ENCODE results near the gene BRSK2. TPM values are rescaled to one million over a fixed set of nuclear protein-coding genes. Genes with fewer than 3 reads are reported as not detected.

Gene BRSK2
- total and polyA plus RNA-seq, 2 experiments from 2014 or later = 0.11 TPM; not detected in 1

GRCh38 chr11:1451781-1452470 lies 62.2 kb downstream of the BRSK2 start:
- DNase-seq = no peak
- Histone ChIP-seq H3K27ac (no peak overlapping the region), H4K20me1 (ENCODE audit: insufficient read depth) (no peaks in the 10 kb centered on the region), H3F3A (ENCODE audit: insufficient read depth) (no peaks in the 10 kb centered on the region), H3K4me1 (ENCODE audit: insufficient read depth) (no peaks in the 10 kb centered on the region), H2AFZ (no peak overlapping the region), H3K9ac (no peak overlapping the region), H3K4me2 (ENCODE audit: unreplicated experiment) (no peak overlapping the region), H3K9me3 (ENCODE audit: low read depth) (no peaks in the 10 kb centered on the region), H3K9me2 (ENCODE audit: insufficient read depth) (no peaks in the 10 kb centered on the region), H3K36me3 (ENCODE audit: low read depth) (no peaks in the 10 kb centered on the region), H3K79me2 (ENCODE audit: insufficient read depth) (no peaks in the 10 kb centered on the region), H3K4me3 (no peak overlapping the region), H3K27me3 (replicated peaks; ENCODE audit: insufficient read depth) (no peaks in the 10 kb centered on the region)
- in situ Hi-C loops (cut with MboI) = no loop called here
- no peak for TF ChIP-seq EZH2phosphoT487 (IDR thresholded peaks at IDR 0.05; ENCODE audit: insufficient read depth, low read depth)
- TF ChIP-seq EZH2 (IDR thresholded peaks at IDR 0.05; ENCODE audit: insufficient read depth, poor library complexity, severe bottlenecking) = no peak
- WGBS, 2 experiments (ENCODE audit: low coverage in 1 of 2, low lambda C conversion rate in 2 of 2, missing lambda C conversion rate in 2 of 2) = 73 to 74% methylated on average over 27 of the region's 27 CpGs

- Histone ChIP-seq H3K9me2 (ENCODE audit: insufficient read depth) (no peaks in the 10 kb centered on the region), H3K4me3 (no peak overlapping the region), H3K4me2 (ENCODE audit: unreplicated experiment) (no peak overlapping the region), H3F3A (ENCODE audit: insufficient read depth) (no peaks in the 10 kb centered on the region), H3K79me2 (ENCODE audit: insufficient read depth) (no peaks in the 10 kb centered on the region), H2AFZ (no peak overlapping the region), H3K36me3 (ENCODE audit: low read depth) (no peaks in the 10 kb centered on the region), H4K20me1 (ENCODE audit: insufficient read depth) (no peaks in the 10 kb centered on the region), H3K27ac (no peak overlapping the region), H3K9ac (no peak overlapping the region), H3K27me3 (replicated peaks; ENCODE audit: insufficient read depth) (no peaks in the 10 kb centered on the region), H3K4me1 (ENCODE audit: insufficient read depth) (no peaks in the 10 kb centered on the region), H3K9me3 (ENCODE audit: low read depth) (no peaks in the 10 kb centered on the region)
- 37 to 41% methylated on average over 13 of the region's 13 CpGs for WGBS, 2 experiments (ENCODE audit: low coverage in 1 of 2, low lambda C conversion rate in 2 of 2, missing lambda C conversion rate in 2 of 2)
- TF ChIP-seq EZH2phosphoT487 (IDR thresholded peaks at IDR 0.05; ENCODE audit: insufficient read depth, low read depth) (no peak), EZH2 (IDR thresholded peaks at IDR 0.05; ENCODE audit: insufficient read depth, poor library complexity, severe bottlenecking) (no peak)
- DNase-seq = no peak
- in situ Hi-C loops (cut with MboI) = no loop called here
Observed at GRCh38 chr11:1452744-1453143, 63.0 kb downstream of the BRSK2 start.

DNA sequence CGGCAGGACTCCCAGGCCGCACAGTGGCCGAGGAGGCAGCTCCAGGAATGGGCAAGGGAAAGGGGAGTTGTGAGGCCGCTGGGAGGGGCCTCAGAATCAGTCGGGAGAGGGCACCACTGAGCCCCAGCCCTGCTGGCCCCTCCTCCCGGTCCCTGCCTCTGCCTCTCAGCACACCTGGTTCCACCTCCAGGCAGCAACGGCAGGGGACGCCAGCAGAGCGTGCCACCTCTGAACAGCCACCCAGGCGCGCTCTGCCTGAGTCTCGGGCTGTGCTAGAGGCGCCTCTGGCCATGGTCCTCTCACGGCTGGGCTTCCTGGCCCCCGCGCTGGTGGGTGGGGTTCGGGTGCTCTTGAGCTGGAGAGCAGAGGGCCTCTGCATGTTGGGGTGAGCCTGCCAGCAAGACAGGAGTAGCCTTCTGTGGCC lies 63.9 kb downstream of the BRSK2 start:
- H3F3A ChIP-seq (ENCODE audit: insufficient read depth) = no peaks in the 10 kb centered on the region
- no peak overlapping the region for H2AFZ ChIP-seq
- no peak overlapping the region for H3K27ac ChIP-seq
- H3K9me2 ChIP-seq (ENCODE audit: insufficient read depth) = no peaks in the 10 kb centered on the region
- no peak overlapping the region for H3K4me3 ChIP-seq
- no peaks in the 10 kb centered on the region for H3K79me2 ChIP-seq (ENCODE audit: insufficient read depth)
- TF ChIP-seq EZH2phosphoT487 (IDR thresholded peaks at IDR 0.05; ENCODE audit: insufficient read depth, low read depth) (no peak), EZH2 (IDR thresholded peaks at IDR 0.05; ENCODE audit: insufficient read depth, poor library complexity, severe bottlenecking) (no peak)
- no peak overlapping the region for H3K9ac ChIP-seq
- no peaks in the 10 kb centered on the region for H3K9me3 ChIP-seq (ENCODE audit: low read depth)
- peak; percentile 29 for DNase-seq
- H3K4me2 ChIP-seq (ENCODE audit: unreplicated experiment) = no peak overlapping the region
- H3K36me3 ChIP-seq (ENCODE audit: low read depth) = no peaks in the 10 kb centered on the region
- no peaks in the 10 kb centered on the region for H4K20me1 ChIP-seq (ENCODE audit: insufficient read depth)
- 2 to 6% methylated on average over 16 to 17 of the region's 17 CpGs for WGBS, 2 experiments (ENCODE audit: low coverage in 1 of 2, low lambda C conversion rate in 2 of 2, missing lambda C conversion rate in 2 of 2)
- H3K27me3 ChIP-seq (replicated peaks; ENCODE audit: insufficient read depth) = no peaks in the 10 kb centered on the region
- no peaks in the 10 kb centered on the region for H3K4me1 ChIP-seq (ENCODE audit: insufficient read depth)
- in situ Hi-C loops (cut with MboI) = no loop called here

DNA sequence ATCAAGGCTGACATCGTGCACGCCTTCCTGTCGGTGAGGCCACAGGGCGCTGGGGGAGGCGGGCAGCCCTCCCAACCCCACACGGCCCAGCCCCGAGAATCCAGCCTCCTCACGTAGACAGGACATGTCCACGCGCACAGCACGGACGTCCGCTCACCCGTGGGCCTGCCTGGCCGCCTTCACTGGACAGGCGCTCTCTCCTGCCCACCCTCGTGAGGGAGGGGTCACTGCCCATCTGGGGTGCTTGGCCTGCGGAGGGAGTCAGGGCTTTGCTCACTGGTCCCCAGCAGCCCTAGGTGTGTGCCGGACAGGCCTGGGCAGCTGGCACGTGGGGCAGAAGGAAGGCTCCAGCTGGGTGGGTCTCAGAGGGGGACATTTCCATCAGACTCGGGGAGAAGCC lies 64.8 kb downstream of the BRSK2 start:
- Histone ChIP-seq H3K9ac (no peak overlapping the region), H3K27me3 (replicated peaks; ENCODE audit: insufficient read depth) (no peaks in the 10 kb centered on the region), H3K4me3 (no peak overlapping the region), H3K36me3 (ENCODE audit: low read depth) (no peaks in the 10 kb centered on the region), H3F3A (ENCODE audit: insufficient read depth) (no peaks in the 10 kb centered on the region), H3K4me1 (ENCODE audit: insufficient read depth) (no peaks in the 10 kb centered on the region), H3K9me2 (ENCODE audit: insufficient read depth) (no peaks in the 10 kb centered on the region), H2AFZ (no peak overlapping the region), H3K27ac (no peak overlapping the region), H3K4me2 (ENCODE audit: unreplicated experiment) (no peak overlapping the region), H4K20me1 (ENCODE audit: insufficient read depth) (no peaks in the 10 kb centered on the region), H3K9me3 (ENCODE audit: low read depth) (no peaks in the 10 kb centered on the region), H3K79me2 (ENCODE audit: insufficient read depth) (no peaks in the 10 kb centered on the region)
- 48 to 49% methylated on average over 21 of the region's 21 CpGs for WGBS, 2 experiments (ENCODE audit: low coverage in 1 of 2, low lambda C conversion rate in 2 of 2, missing lambda C conversion rate in 2 of 2)
- no peak for TF ChIP-seq EZH2phosphoT487 (IDR thresholded peaks at IDR 0.05; ENCODE audit: insufficient read depth, low read depth)
- no peak for TF ChIP-seq EZH2 (IDR thresholded peaks at IDR 0.05; ENCODE audit: insufficient read depth, poor library complexity, severe bottlenecking)
- in situ Hi-C loops (cut with MboI) = no loop called here
- DNase-seq = no peak

Data from GM23248 (cell line).